AG04449 (cell line): Measurements from ENCODE around the gene GALNT18.

Experiments
- CTCF ChIA-PET: fragments of 350-600 bp; formaldehyde crosslinking; extraction: SDS; loops from one replicate; lab custom pipeline; 2021; ENCODE audit warnings: antibody characterized with exemption; lab: Yijun Ruan, JAX
- POLR2A ChIA-PET: fragments of 400-600, 350-600 bp; formaldehyde crosslinking; extraction: SDS; loops from one replicate; lab custom pipeline; 2020; ENCODE audit warnings: antibody characterized with exemption, inconsistent platforms; lab: Yijun Ruan, JAX
- DNase-seq: peaks from one replicate; pipeline ENCODE4 v3.0.0-alpha.2; 2010; ENCODE audit warnings: low read depth, low spot score
- H3K4me3 ChIP-seq: 2 replicates; pipeline ENCODE4 v1.5.1; 2011; ENCODE audit warnings: low read depth, mild to moderate bottlenecking, control low read depth, low read length
- TF ChIP-seq, protein P1 (sequence below): IDR thresholded peaks from one replicate; pipeline ENCODE4 v1.5.1; 2011; ENCODE audit warnings: mild to moderate bottlenecking, moderate library complexity, low read length, control low read depth, inconsistent platforms; ENCODE audit not compliant: insufficient read depth; ENCODE audit errors: missing control alignments

Gene GALNT18

DNA sequence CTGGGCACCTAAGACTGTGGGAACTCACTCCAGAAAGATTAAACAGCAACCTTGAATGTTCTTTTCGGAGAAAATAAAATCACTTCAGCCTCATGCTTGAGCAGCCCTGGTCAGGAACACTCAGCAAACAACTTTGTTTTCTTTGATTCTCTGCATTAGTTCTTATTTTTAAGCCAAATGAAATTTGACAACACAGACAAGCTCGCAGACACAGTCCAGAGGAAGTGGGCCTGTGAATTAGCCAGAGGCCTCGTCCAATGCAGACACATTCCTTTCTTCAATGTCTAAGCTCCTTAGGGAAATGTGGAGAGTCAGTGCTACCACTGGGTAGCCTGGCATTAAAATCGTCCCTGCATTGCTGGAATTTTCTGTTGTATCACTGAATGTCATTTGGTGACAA, 205.9 kb downstream of the GALNT18 start:
- CTCF ChIA-PET = interaction anchor here (1.2 to 1.6 kb wide), 2 partner anchors 11 to 372 kb away, joined by 4 read pairs; no protein-coding TSS in a partner anchor
- no peak overlapping the region for H3K4me3 ChIP-seq
- DNase-seq = no peak
- TF ChIP-seq, protein P1, sequence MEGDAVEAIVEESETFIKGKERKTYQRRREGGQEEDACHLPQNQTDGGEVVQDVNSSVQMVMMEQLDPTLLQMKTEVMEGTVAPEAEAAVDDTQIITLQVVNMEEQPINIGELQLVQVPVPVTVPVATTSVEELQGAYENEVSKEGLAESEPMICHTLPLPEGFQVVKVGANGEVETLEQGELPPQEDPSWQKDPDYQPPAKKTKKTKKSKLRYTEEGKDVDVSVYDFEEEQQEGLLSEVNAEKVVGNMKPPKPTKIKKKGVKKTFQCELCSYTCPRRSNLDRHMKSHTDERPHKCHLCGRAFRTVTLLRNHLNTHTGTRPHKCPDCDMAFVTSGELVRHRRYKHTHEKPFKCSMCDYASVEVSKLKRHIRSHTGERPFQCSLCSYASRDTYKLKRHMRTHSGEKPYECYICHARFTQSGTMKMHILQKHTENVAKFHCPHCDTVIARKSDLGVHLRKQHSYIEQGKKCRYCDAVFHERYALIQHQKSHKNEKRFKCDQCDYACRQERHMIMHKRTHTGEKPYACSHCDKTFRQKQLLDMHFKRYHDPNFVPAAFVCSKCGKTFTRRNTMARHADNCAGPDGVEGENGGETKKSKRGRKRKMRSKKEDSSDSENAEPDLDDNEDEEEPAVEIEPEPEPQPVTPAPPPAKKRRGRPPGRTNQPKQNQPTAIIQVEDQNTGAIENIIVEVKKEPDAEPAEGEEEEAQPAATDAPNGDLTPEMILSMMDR = no peak
- POLR2A ChIA-PET = no interaction called here

DNA sequence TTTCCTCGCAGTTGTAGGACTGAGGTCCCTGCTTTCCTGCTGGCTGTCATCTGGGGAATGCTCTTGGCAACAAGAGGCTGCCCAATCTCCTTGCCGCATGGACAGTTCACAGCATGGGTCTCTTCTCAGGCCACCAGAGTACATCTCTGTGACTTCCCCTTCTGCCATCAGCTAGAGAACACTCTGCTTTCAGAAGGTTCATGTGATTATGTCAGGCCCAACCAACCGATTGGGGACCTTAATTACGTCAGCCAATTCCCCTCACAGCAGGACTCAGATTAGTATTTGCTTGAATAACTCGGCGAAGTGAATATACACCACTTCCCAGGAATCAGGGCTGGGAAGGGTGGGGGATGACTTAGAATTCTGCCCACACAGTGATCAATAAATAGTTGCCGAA, 206.8 kb downstream of the GALNT18 start:
- DNase-seq = no peak
- TF ChIP-seq, protein P1 = no peak
- ChIA-PET POLR2A (no interaction called here), CTCF (interaction anchor here (1.6 kb wide), 1 partner anchor 373 kb away, joined by 4 read pairs; no protein-coding TSS in a partner anchor)
- no peak overlapping the region for H3K4me3 ChIP-seq

DNA sequence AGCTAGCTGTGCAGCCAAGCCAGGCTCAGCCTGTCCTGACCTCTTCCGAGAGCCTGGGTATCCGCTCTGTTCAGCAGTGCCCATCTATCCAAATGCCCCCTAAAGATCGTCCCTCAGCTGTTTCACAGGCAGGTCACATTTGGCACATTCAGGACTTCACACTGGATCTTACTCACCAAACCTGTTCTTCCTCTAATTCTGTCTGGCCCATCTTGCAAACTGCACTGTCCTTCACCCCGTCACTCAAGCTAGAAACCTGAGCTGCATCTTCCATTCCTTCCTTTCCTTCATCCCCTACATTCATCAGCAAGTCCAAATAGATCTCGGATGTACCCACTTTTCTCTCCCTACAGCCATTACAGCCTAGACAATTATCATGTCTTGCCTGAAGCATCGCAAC, 208.0 kb downstream of the GALNT18 start:
- ChIA-PET CTCF (interaction anchor here (1.4 kb wide), 1 partner anchor 16 kb away, joined by 4 read pairs; no protein-coding TSS in a partner anchor), POLR2A (no interaction called here)
- DNase-seq = no peak
- H3K4me3 ChIP-seq = no peak overlapping the region
- TF ChIP-seq, protein P1 = no peak

DNA sequence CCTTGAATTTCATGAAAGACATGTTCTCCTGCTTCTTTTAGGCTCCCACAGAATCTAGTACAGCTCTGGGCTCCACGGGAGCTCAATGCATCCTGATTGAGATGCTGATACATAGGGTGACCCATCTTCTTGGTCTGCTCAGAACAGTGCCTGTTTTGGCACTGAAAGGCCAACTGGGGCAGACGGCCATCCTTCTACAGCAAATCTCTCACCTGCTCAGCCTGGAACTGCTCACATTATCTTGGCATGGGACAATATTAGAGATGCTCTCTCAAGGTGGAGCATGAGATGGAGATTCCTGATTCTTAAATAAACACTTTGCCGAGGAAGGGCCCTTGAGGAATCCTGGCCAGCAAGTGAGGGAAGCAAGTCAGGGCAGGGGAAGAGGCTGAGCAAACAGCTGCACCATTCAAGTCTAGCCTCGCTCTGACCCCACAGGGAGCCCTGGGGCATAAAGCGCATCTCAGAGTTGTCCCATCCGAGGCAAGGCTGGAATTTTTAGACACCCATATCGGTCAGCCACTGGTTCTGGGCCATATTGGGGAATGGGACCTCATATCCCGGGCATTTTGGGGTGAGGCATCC, 210.3 kb downstream of the GALNT18 start:
- TF ChIP-seq, protein P1 = no peak
- ChIA-PET CTCF (no interaction called here), POLR2A (no interaction called here)
- no peak for DNase-seq
- no peak overlapping the region for H3K4me3 ChIP-seq

DNA sequence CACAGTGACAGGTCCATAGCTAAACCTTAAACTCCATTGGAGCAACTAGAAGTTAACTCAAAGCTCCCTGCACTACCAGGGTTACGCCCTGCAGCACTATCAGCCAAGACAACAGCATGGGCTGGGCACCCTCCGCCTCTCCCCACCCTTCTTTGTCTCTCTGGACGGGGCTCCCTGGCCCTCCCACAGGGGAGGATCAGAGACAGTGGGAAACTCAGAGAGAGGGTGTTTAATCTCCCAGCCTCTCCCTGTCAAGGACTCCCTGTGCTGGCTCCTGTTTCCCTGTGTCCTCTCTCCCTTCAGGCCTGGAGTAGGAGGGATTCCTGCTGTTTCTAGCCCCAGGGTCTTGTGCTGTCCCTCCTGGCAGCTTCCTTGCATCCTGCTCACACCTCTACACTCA, 211.9 kb downstream of the GALNT18 start:
- TF ChIP-seq, protein P1 = no peak
- H3K4me3 ChIP-seq = no peak overlapping the region
- CTCF ChIA-PET = interaction anchor here (1.2 kb wide), 1 partner anchor 9 kb away, joined by 3 read pairs; no protein-coding TSS in a partner anchor
- POLR2A ChIA-PET = no interaction called here
- DNase-seq = no peak

DNA sequence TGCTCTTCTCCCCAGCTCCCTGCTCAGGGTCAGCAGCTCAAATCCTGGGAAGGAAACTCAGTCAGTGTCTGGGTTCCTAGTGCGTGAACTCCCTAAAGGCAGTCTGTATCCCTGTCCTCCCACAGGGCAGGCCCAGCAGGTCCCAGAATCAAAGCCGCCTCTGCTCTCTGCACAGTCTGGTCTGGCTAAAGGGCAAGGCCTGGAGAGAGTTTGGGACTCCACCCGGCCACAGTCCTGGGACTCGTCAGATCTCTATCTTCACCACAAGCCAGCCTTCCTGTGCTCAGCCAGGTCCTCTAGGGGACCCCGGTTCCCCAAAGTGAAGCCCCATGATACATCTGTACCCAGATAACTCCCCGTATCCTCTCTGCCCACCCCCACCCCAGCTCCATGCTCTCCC, 212.6 kb downstream of the GALNT18 start:
- H3K4me3 ChIP-seq = no peak overlapping the region
- DNase-seq = no peak
- TF ChIP-seq, protein P1 = no peak
- POLR2A ChIA-PET = no interaction called here
- CTCF ChIA-PET = interaction anchor here (1.2 kb wide), 1 partner anchor 8 kb away, joined by 3 read pairs; no protein-coding TSS in a partner anchor
